ENCODE measurements around the gene ZBP1. TPM values are rescaled to one million over a fixed set of nuclear protein-coding genes. Genes with fewer than 3 reads are reported as not detected.

The ZBP1 gene
- total RNA-seq, 1 experiment from 2014 or later: not detected

DNA sequence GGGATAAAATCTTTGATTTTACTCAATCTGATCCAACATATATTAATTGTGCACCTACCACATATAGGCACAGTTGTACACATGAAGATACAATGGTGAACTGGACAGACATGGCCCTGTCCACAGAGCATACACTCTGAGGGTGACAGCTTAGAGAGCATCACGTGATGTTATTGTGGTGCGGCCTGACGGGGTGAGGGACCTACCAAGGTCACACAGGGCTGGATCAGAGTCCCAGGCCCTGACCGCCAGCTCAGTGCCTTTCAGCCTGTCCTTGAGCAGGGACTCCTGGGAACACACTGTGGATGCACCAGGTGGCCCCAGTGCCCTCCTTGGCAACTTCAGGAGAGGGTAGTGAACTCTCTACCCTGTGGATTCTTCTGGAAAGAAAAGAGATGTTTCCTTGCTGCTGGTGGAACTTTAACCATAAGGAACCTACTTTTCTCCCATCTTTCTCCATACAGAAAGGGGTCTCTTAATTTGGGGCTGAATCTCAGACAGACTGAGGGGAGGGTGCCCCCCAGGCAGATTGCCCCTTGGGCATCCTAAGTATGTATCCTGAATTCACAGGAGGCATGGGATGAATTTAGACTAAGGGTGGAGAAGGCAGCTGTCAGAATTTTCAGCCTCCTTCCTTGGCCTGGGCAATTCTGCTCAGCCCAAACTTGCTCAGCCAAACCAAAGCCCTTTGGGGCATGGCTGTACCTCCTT, 32.8 kb downstream of the ZBP1 start:
- TF ChIP-seq, protein P1, sequence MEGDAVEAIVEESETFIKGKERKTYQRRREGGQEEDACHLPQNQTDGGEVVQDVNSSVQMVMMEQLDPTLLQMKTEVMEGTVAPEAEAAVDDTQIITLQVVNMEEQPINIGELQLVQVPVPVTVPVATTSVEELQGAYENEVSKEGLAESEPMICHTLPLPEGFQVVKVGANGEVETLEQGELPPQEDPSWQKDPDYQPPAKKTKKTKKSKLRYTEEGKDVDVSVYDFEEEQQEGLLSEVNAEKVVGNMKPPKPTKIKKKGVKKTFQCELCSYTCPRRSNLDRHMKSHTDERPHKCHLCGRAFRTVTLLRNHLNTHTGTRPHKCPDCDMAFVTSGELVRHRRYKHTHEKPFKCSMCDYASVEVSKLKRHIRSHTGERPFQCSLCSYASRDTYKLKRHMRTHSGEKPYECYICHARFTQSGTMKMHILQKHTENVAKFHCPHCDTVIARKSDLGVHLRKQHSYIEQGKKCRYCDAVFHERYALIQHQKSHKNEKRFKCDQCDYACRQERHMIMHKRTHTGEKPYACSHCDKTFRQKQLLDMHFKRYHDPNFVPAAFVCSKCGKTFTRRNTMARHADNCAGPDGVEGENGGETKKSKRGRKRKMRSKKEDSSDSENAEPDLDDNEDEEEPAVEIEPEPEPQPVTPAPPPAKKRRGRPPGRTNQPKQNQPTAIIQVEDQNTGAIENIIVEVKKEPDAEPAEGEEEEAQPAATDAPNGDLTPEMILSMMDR (conservative IDR thresholded peaks at IDR 0.05; ENCODE audit: low read depth, low read length): no peak
- TF ChIP-seq EZH2 (IDR thresholded peaks at IDR 0.05; ENCODE audit: low read length, unreplicated experiment) (no peak), EZH2phosphoT487 (IDR thresholded peaks at IDR 0.05; ENCODE audit: borderline replicate concordance, low read length) (no peak)
- ChIA-PET CTCF (no interaction called here), POLR2A (ENCODE audit: unreplicated experiment) (no interaction called here)
- Histone ChIP-seq H3K27ac (ENCODE audit: low read length) (no peak overlapping the region), H3K27me3 (ENCODE audit: low read length) (peaks cover 30% of the 10 kb centered on the region), H3K4me2 (ENCODE audit: low read length) (no peak overlapping the region), H2AFZ (ENCODE audit: low read length) (no peak overlapping the region), H3K36me3 (ENCODE audit: low read depth, low read length) (no peaks in the 10 kb centered on the region), H3K79me2 (ENCODE audit: low read length) (no peaks in the 10 kb centered on the region), H3K4me1 (ENCODE audit: insufficient read depth, low read length) (peaks cover 7% of the 10 kb centered on the region), H3F3A (ENCODE audit: low read length, unreplicated experiment) (no peaks in the 10 kb centered on the region), H4K20me1 (ENCODE audit: low read length) (no peaks in the 10 kb centered on the region), H3K9ac (ENCODE audit: low read length) (no peak overlapping the region), H3K4me3 (ENCODE audit: low read length) (no peak overlapping the region), H3K9me3 (ENCODE audit: low read length) (no peaks in the 10 kb centered on the region), H3K9me2 (replicated peaks; ENCODE audit: low read length) (no peaks in the 10 kb centered on the region)
- no TSS peak for BruUV-seq (replicated peaks)
- ATAC-seq: no peak
- intact Hi-C loops (cut with micrococcal nuclease): no loop called here
- DNase-seq: no peak

DNA sequence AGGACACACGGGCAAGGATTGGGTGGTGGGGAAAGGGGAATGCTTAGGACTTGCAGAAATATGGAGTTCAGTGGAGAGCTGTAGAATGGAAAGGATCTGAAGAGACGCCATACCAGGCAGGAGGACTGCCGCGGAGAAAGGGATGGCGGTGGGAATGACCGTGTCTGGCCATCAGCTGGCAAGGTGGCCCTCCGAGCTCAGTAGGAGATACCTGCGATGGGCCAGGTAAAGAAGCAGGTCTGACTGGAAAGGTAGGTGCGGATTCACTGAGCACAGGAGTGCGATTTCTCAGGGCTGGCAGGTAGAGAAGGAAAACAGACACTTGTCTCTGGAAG, 33.3 kb downstream of the ZBP1 start:
- H3K9me3 ChIP-seq (ENCODE audit: low read length): no peaks in the 10 kb centered on the region
- ChIA-PET CTCF (no interaction called here), POLR2A (ENCODE audit: unreplicated experiment) (no interaction called here)
- H4K20me1 ChIP-seq (ENCODE audit: low read length): no peaks in the 10 kb centered on the region
- H3K4me2 ChIP-seq (ENCODE audit: low read length): no peak overlapping the region
- H3K4me3 ChIP-seq (ENCODE audit: low read length): no peak overlapping the region
- H3K36me3 ChIP-seq (ENCODE audit: low read depth, low read length): no peaks in the 10 kb centered on the region
- intact Hi-C loops (cut with micrococcal nuclease): no loop called here
- no peaks in the 10 kb centered on the region for H3K79me2 ChIP-seq (ENCODE audit: low read length)
- TF ChIP-seq, protein P1 (conservative IDR thresholded peaks at IDR 0.05; ENCODE audit: low read depth, low read length): no peak
- TF ChIP-seq EZH2 (IDR thresholded peaks at IDR 0.05; ENCODE audit: low read length, unreplicated experiment) (no peak), EZH2phosphoT487 (IDR thresholded peaks at IDR 0.05; ENCODE audit: borderline replicate concordance, low read length) (no peak)
- no peak overlapping the region for H3K27ac ChIP-seq (ENCODE audit: low read length)
- no peaks in the 10 kb centered on the region for H3K9me2 ChIP-seq (replicated peaks; ENCODE audit: low read length)
- H3K27me3 ChIP-seq (ENCODE audit: low read length): peaks cover 30% of the 10 kb centered on the region
- DNase-seq (no peak), ATAC-seq (no peak)
- no peak overlapping the region for H2AFZ ChIP-seq (ENCODE audit: low read length)
- no TSS peak for BruUV-seq (replicated peaks)
- no peaks in the 10 kb centered on the region for H3F3A ChIP-seq (ENCODE audit: low read length, unreplicated experiment)
- no peak overlapping the region for H3K9ac ChIP-seq (ENCODE audit: low read length)
- peaks cover 10% of the 10 kb centered on the region for H3K4me1 ChIP-seq (ENCODE audit: insufficient read depth, low read length)

DNA sequence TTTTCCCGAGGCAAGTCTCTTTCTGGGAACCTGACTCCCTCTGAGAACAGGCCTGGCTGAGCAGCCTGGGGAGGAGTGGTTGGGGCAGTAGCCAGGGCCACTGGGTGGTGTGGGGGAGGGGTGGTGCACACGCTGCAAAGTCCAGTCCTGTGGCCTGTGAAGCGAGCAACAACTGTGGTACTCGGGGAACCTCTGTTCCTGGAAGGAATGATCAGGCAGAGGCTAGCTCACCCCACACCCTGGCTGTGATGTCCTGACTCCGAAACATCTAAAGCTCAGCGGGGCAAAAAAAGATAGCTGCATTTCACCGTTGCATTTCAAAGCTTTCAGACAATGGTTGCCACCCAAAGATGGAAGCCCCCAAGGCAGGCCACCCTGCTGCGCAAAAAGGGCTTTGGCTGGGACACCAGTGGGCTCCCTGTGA, 33.8 kb downstream of the ZBP1 start:
- Histone ChIP-seq H3K9me2 (replicated peaks; ENCODE audit: low read length) (no peaks in the 10 kb centered on the region), H3F3A (ENCODE audit: low read length, unreplicated experiment) (no peaks in the 10 kb centered on the region), H3K9me3 (ENCODE audit: low read length) (no peaks in the 10 kb centered on the region), H3K9ac (ENCODE audit: low read length) (no peak overlapping the region), H3K4me2 (ENCODE audit: low read length) (no peak overlapping the region), H2AFZ (ENCODE audit: low read length) (no peak overlapping the region), H3K27me3 (ENCODE audit: low read length) (peaks cover 34% of the 10 kb centered on the region), H3K79me2 (ENCODE audit: low read length) (no peaks in the 10 kb centered on the region), H4K20me1 (ENCODE audit: low read length) (no peaks in the 10 kb centered on the region), H3K4me3 (ENCODE audit: low read length) (no peak overlapping the region), H3K4me1 (ENCODE audit: insufficient read depth, low read length) (peaks cover 10% of the 10 kb centered on the region), H3K27ac (ENCODE audit: low read length) (no peak overlapping the region), H3K36me3 (ENCODE audit: low read depth, low read length) (no peaks in the 10 kb centered on the region)
- ChIA-PET POLR2A (ENCODE audit: unreplicated experiment) (no interaction called here), CTCF (no interaction called here)
- DNase-seq (no peak), ATAC-seq (no peak)
- BruUV-seq (replicated peaks): no TSS peak
- TF ChIP-seq EZH2phosphoT487 (IDR thresholded peaks at IDR 0.05; ENCODE audit: borderline replicate concordance, low read length) (no peak), EZH2 (IDR thresholded peaks at IDR 0.05; ENCODE audit: low read length, unreplicated experiment) (no peak)
- TF ChIP-seq, protein P1 (conservative IDR thresholded peaks at IDR 0.05; ENCODE audit: low read depth, low read length): no peak
- intact Hi-C loops (cut with micrococcal nuclease): no loop called here
